Medulla oblongata (tissue), 1 donor: ENCODE measurements around the gene PTPRCAP.

Experiments used
- DNase-seq: peaks from one replicate; pipeline ENCODE4 v3.0.0-alpha.2; 2015; ENCODE audit errors: extremely low spot score

PTPRCAP gene

DNA sequence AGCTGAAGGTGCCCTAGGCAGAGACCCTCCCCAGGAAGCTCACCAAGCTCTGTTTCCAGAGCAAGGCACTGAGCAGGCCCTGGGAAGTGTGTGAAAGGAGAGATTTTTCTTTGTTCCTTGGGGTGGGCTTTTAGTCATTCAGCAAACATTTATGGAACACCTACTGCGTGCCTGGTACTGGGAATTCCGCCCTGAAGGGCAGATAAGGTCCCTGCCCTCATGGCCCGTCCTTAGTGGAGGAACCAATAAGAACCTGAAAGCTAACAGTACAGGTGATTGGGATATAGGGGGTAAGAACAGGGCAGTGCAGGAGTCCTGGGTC, 27.7 kb upstream of the PTPRCAP start:
- no peak for DNase-seq

DNA sequence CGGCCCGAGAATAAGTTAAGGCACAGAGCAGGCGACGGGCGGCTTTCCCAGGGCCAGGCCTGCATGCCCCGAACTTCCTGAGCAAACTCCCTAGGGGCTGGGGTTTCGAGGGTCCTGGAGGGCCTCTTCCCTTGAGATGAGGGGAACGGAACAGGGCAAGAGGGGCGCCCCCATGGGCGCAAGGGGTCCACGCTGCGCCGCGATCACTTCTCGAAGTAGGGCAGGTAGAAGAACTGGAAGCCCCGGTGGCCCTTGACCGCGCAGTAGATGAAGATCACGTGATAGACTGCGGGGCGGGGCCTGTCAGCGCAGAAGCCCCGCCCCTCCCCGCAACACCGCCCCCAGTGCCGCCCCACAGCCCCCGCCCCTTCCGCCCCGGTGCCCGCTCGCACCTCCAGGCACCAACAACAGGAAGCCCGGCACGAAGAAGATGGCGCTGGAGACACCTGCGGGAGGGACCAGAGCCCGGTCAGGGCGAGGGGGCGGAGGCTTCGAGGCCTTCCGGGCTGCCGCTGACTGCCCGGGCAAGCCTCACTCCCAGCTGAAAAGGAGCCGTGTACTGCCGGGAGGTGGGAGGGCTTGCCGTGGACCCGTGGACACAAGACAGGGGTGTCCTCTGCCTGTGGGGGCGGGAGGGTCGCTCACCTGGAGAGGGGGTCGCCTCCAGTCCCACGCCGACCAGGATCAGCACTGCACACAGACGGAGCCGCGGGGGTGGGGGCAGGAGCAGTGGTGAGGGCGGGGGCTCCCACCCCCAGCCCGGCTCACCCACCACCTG, 27.1 kb upstream of the PTPRCAP start:
- DNase-seq, result peak; percentile 72

DNA sequence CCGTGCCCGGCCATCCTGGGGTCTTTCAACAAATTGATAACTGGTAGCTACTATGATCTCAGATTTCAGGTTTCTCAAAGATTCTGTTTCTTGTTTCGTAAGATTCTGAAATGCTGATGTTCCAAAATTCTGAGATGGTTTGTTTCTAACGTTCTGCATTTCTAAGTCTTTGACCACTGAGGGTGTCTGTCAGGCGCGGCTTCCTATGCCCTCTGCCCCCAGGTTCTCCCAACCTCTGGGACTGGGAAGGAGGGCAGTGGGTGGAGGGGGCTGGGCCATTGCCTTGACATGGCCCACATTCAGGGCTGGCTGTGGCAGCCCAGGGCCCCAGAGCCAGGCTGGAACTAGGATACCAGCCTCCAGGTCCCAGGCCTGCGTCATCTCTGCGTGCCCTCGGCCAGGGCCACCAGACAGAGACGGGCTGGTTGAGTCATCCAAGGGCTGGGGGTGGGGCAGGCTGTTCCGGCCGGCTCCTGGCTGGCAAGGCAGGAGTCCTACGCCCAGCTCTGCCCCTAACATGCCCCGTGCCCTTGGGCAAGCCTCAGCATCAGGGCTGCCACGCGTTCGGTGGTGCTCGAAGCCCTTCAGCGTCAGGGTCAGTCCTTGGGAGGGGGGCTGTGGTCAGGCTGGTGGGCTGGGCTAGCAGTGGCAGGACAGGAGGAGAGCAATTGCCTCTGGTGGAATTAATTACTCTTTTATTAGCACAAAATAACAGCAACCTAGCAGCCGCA, 26.4 kb upstream of the PTPRCAP start:
- DNase-seq, result peak; percentile 52

DNA sequence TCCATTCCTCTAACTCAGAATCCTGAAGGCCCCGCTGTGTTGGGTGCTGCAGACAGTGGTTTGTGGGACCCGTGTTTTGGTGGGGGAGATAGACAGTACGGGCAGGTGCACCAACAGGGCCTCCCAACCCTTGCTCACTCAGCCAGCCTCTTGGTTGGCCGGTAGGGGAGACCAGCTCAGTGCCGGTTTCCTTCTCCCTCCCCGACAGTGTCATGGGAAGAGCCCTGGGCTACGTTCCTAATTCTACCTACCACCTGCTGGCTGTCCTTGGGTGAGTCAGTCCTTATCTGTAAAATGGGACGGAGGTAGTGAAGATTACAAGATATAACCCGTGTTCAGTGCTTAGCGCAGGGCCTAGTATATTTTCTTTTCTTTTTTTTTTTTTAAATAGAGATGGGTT, 25.7 kb upstream of the PTPRCAP start:
- no peak for DNase-seq

DNA sequence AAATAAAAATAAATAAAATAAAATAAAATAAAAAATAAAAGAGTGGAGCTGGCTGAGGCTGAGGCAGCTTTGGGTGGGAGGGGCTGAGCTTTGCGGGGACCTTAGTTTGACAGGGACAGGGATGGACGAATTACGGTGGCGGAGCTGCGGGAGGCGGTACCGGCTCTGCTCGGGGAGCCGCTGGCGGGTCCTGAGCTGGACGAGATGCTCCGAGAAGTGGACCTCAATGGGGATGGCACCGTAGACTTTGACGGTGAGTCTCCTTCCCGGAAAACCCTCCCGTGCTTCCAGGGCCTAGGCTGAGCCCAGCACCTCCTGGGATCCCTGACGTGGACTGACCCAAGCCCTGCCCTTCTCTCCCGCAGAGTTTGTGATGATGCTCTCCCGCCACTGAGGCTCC, 20.8 kb upstream of the PTPRCAP start:
- no peak for DNase-seq

DNA sequence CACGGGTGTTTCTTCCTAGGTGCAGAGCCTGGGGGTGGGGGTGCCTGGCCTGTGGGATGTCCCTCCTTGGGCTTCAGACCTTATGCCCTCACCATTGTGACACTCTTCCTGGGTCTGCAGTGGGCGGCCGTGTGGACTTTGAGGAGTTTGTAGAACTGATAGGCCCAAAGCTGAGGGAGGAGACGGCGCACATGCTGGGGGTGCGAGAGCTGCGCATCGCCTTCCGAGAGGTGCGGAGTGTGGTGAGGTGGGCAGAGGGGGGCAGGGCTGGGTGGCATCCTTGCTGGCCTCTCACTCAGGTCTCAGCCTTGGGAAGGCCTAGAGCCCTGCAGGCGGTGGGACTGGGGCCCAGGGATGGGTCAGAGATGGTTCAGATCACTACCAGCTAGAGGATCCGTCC, 20.0 kb upstream of the PTPRCAP start:
- DNase-seq, result no peak

DNA sequence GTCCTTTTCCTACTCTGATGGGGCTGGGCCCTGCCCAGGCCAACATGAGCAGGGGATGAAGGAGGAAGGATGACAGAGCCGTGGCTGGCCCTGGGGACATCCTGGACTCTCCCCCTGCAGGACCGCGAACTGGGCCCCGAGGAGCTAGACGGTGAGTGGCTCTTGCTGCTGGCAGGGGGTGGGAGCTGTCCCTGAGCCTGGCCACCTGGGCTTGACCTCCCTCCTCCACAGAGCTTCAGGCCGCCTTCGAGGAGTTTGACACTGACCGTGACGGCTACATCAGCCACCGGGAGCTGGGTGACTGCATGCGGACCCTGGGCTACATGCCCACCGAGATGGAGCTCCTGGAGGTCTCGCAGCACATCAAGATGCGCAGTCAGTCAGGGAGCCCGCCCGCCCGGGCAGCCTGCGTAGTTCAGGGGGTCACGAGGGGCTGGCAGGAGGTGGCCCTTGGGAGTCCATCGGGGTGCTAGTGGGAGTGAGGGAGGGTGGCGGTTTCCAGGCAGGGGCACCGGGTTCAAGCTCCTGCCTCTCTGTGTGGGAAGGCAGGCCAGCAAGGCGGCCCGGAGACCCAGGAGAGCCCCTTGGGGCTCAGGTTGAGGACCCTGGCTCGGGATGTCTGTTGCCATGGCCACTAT, 18.7 kb upstream of the PTPRCAP start:
- no peak for DNase-seq

DNA sequence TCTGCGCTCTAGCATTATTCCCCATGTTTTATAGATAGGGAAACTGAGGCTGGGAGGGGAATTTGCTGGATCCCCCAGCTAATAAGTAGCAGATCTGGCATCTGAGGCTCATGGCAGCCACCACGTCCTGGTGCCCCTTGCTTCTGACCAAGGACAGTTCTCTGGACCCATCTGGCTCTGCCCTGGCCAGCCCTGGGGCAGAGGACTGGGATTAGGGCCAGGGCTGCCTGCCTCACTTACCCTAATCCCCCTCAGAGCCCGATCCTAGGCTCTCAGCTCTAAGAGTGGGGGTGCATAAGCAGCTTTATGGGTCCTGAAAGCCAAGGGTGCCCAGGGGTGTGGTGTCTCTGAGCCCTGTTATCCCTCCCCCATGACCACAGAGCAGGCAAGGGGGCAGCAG, 17.6 kb upstream of the PTPRCAP start, which contains the start of gene CABP4:
Gene CABP4 (plus strand): TSS at position 301 of the 400 bp plus-strand sequence. CDS start 70 bp downstream, at position 371.
- DNase-seq, result no peak

DNA sequence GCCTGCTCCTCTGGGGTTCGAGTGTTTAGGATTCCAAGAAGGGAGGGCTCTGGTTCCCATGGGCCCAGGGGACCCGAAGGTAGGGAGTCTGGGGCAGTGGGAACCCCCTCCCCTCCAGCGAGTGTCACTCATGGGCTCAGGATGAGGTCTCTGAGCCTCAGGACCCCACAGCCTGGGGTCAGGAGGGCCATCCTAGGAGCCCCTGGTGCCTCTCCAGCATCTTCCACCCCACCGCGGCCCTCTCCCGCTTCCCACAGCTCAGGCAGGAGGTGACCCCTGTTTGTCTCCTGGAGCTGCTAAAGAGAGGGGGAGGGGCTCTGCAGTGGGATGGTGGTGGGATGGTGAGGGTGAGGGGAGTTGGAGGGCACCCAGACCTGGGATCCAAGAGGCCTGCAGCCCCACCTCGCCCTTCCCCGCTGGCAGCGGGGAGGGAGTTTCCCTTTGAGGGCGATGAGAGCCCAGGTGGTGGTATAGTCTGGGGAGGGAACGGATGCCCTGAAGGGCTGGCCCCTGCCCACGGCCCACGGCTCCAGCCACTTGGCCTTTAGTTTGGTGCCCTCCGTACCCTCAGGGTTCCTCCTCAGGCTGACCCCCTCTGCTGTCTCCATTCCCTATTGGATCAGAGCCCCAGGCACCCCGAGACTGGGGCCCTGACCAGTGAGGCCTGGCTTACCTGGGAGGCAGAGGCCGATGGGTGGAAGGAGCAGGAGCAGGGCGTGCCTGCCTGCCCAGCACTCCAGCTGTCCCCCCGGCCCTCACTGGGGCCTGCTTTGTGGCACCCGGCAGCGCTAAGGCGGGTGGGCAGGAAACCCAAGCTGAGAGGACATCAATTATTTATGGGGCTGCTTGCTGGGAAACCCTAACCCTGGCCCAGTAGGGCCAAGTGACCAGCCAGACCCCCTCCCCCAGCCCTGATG, 16.6 kb upstream of the PTPRCAP start:
- DNase-seq, result no peak

DNA sequence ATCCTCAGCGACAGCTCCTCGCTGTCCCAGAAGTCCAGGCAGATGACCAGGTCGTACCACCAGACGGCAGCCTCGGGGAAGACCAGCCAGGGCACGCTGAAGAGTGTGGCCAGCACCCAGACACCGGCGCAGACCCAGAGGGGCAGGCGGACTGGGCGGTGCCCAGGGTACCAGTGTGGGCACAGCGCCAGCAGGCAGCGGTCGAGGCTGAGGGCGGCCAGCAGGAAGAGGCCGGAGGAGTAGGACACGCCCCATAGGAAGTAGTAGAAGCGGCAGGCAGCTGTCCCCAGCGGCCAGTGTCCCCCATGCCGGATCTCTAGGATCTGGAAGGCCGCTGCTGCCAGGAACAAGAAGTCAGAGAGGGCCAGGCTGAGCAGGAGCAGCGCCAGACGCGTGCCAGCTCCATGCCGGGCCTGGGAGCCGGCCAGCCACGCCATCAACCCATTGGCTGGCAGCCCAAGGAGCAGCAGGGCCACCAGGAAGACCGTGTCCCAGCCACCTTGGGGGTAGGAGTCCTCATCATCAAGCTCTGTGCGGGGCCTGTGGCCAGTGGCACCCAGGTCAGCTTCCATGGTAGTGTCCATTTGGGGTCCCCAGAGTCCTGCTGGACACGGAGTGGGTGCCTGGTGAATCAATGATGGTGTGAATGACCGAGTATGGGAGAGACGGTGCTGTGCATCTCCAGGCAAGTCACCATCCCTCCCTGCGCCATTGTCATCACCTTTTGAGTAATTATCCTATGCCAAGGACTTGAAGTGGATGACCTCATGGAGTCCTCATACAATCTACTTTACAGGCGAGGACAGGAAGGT, 14.9 kb upstream of the PTPRCAP start, which contains the start of gene GPR152:
Gene GPR152 (minus strand): TSS at position 589 of the 812 bp plus-strand sequence. CDS start 5 bp downstream, at position 584.
- DNase-seq, result no peak

DNA sequence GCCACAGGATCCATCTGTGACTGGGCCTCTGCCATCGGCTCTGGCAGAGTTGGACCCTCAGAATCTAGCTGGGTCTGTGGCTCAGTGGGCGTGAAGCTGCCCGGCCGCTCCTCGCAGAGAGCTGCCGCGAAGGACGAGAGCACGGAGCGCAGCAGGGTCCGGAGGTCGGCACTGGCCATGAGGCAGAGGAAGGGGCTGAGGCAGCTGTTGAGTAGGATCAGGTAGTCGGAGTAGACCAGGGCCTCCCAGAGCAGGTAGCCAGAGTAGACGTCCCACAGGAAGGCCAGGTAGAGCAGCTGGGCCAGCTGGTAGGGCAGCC, 14.1 kb upstream of the PTPRCAP start:
- DNase-seq, result no peak

DNA sequence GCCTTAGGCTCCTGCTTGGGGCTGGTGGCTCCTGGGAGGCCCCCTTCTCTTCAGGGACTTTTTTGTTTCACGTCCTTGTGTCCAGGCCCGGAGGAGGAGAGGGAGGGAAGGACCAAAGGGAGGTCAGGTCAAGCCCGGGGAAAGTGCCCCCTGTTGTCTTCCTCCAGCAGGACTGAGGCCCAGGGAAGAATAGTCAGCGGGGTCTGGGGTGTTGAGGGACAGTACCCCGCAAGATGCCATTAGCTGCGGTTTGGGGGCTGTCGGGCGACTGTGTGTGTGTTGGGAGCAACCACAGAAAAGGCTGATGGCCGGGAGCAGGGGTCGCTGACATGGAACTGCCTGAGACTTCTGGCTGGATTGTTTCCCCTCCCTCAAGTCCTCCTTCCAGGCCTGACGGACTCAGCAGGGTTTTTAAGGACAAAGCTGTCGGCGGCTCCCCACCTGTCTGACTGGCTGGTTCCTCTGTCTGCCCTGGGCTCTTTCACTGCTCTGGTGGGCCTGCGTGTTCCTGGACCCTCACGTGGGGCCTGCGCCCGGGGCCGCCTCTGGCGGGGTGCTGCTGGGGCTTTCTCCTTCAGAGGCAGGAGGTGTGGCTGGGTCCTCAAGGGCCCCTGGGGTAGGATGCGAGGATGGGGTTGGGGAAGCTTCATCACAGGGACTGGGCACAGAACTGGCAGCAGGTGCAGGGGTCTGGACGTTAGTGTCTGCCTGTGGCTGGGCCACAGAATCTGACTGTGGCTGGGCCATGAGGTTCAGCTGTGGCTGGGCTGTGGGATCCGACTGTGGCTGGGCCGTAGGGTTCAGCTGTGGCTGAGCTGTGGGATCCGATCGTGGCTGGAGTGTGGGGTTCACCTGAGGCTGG, 13.5 kb upstream of the PTPRCAP start:
- no peak for DNase-seq

DNA sequence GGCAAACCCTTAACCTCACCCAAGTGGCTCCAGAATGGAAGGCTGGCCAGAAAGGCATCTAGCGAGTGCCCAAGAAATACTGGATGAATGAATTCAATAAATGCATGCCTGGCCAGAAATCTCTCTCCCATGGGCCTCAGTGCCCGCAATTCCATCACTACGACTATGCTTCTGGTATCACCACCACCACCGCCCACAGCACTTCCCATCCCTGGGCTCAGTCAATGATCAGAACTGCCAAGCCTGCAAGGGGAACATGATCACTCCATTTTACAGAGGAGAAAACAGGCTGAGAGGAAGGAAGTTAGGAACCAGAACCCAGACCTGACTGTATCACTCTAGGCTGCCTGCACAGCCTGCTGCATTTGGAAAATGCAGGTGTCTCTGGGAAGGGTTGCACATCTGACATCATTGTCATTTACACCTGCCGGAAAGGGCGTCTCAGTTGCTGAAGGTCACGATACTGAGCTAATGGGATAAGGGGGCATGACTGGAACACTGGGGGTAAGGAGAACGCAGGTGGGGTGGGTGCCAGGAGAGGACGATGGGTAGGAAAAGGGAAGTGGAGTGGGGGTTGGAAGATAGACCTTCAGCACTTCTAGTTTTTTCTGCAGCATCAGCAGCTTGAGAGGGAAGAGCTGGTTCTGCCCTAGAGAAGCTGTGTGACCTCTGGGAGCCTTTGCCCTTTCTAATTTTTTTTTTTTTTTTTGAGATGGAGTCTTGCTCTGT, 11.8 kb upstream of the PTPRCAP start:
- peak; percentile 58 for DNase-seq

DNA sequence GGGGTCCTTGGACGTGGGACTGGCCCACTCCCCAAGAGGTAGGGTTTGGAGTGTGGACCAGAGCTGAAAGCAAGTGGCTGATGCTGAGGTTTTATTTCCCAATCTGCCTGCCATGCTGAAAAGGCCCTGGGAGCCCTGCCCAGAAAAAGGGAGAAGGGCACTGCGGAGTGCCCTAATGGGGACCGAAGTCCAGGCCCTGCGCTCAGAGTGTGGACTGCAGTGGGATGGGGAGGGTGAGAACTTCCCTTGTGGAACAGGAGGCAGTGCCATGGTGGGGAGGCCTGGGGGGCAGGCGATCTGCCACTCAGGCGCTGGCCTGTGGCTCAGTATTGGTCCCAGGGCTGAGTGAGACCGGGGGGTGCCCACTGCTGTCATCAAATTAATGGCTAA, 10.7 kb upstream of the PTPRCAP start:
- no peak for DNase-seq

DNA sequence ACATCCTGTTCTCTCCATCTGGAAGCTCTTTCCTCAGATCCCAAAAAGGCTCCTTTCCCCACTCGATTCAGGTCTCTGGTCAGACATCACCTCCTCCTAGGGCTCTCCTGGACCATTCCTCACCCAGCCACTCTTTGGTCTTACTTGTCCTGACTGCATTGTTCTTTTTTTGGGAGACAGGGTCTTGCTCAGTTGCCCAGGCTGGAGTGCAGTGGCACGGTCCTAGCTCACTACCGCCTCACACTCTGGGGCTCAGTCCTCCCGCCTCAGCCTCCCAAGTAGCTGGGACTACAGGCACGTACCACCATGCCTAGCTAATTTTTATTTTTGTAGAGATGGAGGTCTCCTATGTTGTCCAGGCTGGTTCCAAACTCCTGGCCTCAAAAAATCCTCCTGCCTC, 8.0 kb upstream of the PTPRCAP start:
- DNase-seq, result no peak

DNA sequence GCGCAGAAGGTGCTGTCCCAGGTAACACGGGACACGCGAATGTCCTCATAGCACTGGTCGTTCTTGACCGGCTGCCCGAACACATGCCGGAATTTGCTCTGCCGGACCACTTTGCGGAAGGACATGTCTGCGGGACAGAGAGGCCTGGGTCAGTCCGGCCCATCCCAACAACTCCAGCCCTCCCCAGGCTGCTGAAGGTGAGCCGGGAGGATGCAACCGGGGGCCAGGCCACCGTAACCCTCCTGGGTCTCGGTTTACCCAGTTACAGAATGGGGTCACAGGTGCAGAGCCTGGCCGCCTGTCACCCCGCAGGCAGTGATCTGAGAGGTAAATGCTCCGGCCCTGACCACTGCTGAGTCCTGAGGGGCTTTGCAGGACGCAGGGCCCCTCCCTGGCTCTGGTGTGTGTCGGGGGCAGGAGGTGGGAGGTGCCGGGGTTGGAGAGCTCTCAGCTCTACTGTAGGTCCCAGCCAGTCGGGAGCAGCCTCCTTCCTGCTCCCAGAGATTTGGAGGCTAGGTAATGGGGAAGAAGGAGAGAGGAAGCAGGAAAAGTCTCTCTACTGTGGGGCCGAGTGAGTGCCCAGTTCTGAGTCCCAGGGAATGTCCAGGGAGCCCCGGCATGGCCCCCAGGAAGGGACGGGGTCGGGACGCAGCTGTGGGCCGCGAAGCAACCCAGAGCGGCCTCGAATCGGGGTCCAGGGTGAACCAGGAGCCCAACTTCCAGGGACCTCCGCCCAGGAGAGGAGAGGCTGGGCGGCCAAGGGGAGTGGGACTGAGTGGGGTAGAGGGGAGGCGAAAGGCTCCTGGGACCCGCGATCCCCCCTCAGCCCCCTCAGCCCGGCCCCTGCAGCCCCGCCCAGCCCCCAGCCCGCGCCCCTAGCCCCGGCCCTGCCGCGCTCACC, 5.3 kb upstream of the PTPRCAP start:
- no peak for DNase-seq

DNA sequence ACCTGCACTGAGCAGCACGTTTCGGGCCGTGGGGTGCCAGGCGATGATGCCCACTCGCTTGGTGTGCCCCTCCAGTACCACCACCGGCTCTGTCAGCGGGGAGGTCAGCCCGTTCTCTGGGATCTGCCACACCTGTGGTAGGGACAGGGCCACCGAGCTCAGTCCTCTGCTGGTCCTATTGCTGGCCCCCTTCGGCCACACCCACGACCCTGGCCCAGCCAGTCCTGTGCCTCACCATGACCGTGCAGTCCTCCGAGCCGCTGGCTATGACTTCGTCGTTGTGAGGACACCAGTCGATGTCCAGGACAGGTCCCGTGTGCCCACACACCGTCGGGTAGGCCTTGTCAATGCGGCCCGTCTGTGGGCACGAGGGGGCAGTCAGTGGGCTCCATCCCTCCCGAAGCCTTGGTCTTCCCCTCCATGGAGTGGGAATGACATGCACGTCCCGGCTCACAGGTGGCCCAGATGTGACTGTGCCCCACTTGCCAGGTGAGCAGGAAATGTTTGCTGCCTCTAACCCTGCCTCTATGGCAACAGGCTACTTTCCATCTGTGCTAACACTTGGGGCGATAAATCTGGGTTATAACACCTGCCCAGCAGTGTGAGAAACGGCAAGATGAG, 4.4 kb upstream of the PTPRCAP start:
- DNase-seq, result no peak

DNA sequence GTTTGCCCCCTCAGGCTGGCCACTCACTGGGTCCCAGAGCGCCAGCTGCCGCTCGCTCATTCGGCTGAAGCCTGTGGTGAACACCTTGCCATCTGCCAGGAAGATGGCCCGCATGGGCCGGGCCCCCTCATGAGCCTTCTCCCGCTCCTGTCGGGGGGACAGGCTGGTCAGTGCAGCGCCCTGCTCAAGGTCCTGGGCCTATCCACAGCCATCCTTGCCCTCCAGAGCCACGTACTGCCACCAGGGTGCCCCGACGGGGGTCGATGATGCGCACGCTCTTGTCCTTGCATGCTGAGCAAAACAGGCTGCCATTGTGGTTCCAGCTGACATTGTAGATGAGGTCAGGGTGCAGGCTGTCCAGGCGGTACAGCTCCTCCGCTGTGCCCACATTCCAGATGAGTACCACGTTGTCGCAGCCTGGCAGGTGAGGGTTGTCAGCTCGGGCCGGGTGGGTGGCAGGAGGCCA, 3.6 kb upstream of the PTPRCAP start:
- no peak for DNase-seq
